Measurements from ENCODE around the gene MRFAP1.

The MRFAP1 gene

DNA sequence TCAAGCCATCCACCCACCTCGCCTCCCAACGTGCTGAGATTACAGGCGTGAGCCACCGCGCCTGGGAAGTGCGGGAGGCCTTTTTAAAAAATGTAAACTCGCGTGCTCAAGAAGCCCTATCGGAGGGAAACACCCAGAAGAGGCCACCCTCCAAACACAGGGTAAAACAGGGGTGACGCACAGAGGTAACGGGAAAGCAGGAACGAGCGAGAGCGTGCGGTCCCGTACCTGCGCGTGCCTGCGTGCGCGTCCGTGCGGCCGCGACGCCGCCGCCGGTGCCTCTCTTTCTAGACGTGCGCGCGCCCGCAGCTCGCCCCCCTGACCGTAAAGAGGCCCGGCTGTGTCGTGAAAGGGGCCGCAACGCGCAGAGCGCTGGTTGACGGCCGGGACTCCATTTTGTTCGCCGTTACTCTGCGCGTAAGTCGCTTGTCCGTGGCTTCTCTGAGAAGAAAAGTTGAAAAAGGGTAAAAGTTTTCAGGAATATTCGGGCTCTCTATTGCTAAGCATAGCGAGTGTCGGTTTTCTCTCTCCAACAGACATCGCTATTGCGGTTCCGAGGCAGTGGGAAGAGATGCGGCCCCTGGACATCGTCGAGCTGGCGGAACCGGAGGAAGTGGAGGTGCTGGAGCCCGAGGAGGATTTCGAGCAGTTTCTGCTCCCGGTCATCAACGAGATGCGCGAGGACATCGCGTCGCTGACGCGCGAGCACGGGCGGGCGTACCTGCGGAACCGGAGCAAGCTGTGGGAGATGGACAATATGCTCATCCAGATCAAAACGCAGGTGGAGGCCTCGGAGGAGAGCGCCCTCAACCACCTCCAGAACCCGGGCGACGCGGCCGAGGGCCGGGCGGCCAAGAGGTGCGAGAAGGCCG lies at the start of gene MRFAP1:
TSS of gene MRFAP1 (plus strand) at position 394 of the 872 bp plus-strand sequence. CDS start at position 572, 178 bp downstream.
- peak; percentile 95 for DNase-seq

DNA sequence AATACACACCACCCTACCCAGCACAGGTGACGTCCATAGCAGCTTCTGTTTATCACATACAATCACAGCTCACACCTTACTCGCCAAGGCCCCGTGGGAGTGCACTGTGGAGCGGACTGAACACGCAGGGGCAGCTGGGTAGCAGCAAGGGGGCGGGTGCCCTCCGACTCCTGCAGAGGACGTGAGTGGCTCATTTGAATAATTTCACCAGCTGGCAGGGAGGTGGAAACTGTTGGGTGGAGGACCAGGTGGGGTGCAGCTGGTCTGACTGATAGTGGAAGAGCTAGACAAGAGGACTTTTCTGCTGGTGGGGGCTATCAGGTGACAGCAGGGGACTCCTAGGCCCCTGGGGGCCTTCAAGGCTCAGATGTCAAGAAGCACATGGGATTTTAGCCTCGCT lies 49.2 kb upstream of the MRFAP1 start:
- peak in 1 of 2 donors; percentile 40 for DNase-seq

GRCh38 chr4:6591781-6592180 lies 48.7 kb upstream of the MRFAP1 start:
- DNase-seq, result no peak

GRCh38 chr4:6592804-6593563 lies 47.5 kb upstream of the MRFAP1 start:
- no peak for DNase-seq

- no peak for DNase-seq
Measured at GRCh38 chr4:6594341-6594740, 46.1 kb upstream of the MRFAP1 start.

GRCh38 chr4:6594826-6595355 lies 45.6 kb upstream of the MRFAP1 start:
- DNase-seq, result no peak

GRCh38 chr4:6595897-6596537 lies 44.5 kb upstream of the MRFAP1 start:
- DNase-seq, result no peak

DNA sequence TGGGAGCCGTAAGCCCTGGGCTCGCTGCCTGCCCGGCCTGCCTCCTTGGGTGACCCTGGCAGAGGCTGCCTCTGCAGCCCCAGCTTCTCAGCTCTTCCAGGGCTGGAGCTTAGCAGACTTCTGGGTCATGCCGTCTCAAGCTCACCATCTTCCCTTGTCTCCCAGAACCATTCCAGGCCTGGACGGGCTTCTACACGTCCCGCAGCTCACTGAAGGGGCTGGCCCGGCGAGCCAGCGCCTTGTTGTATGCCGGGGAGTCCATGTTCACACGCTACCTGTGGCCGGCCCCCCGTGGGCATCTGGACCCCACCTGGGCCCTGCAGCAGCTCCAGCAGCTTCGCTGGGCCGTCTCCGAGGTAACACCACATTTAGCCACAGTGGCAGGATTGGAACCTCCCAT lies 43.5 kb upstream of the MRFAP1 start:
- DNase-seq, result no peak

DNA sequence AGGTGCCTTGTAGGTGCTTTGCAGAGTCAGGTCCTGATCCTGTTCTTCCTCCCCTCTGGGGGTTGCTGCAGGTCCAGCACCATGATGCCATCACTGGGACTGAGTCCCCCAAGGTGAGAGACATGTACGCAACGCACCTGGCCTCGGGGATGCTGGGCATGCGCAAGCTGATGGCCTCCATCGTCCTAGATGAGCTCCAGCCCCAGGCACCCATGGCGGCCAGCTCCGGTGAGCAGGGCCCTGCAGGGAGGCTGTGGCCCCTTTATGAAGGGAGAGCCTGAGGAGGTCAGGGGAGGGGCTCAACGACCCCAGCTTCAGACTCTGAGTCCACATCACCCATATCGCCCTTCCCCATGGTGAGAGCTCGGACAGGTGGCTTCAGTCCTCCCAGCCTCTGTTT lies 42.4 kb upstream of the MRFAP1 start:
- no peak for DNase-seq

- DNase-seq, result no peak
Measured at GRCh38 chr4:6598641-6599040, 41.8 kb upstream of the MRFAP1 start.

DNA sequence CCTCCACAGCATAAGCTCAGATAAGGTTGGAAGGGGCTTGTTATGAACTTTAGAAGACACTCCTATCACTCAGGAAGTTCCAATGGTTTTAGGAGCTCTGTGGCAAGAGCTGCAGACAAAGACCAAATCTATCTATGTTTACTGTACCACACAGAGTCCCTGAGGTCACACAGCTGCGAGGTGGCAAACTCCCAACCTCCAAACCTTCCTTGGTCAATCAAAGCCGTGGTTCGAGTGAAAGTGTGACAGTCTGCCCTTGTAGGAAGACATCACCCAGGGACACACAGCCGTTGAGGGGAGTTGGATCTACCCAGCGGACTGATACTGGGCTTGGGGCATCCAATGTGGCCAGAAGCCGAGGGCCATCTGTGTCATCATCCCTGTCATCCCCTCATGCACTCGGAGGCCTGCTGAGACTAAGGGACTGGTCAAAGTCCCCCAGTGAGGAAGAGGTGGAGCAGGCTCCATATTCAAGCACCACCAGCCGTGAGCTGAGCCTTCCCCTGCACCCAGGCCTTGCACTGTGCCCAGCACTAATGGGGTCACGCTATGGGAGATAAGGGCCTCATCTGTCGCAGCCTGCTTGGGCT lies 38.7 kb upstream of the MRFAP1 start:
- DNase-seq, result no peak

DNA sequence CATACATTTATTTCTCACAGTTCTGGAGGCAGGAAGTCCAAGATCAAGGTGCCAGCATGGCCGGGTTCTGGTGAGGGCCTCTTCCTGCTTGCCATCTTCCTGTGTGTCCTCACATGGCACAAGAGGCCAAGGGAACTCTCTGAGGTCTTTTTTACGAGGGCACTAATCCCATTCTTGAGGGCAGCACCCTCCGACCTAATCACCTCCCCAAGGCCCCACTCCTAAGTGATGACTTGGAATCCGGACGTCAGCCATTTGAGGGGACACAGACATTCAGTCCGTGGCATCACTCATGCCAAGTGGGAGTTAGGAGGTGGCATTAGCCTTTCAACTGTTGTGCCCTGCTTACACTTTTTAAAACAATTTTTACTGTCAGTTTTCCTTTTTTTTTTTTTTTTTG lies 38.2 kb upstream of the MRFAP1 start:
- DNase-seq, result no peak

DNA sequence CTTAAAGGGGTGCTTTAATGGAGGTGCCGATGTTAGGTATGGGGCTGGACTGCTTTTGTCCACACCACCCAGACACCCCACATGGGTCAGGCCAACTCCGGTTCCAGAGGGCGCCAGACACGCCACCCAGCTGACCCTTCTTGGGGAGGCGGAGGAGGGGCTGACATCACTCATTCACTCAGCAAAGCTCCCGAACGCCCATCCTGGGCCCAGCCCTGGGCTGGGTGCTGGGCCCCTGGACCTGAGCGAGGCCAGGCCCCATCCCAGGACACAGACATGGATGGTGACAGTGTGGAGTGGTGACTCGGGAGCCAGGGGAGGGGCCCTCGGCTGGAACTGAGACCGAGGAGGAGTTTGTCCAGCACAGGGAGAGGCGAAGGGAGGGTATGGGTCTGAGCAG lies 37.4 kb upstream of the MRFAP1 start:
- no peak for DNase-seq

DNA sequence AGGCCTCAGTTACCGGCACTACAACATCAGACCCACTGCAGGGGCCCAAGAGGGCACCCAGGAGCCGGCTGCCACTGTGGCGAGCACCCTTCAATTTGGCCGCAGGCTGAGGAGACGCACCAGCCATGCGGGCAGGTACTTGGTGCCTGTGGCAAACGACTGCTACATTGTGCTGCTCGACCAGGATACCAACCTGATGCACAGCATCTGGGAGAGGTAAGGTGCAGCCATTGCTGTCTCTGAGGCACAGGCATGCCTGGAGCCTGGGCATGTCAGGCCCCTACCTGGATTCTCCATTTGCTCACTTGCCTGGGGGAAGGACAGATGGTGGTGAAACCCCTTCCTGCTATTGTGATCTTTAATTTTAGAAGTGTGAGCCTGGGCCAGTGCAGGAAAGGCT lies 35.4 kb upstream of the MRFAP1 start:
- no peak for DNase-seq

DNA sequence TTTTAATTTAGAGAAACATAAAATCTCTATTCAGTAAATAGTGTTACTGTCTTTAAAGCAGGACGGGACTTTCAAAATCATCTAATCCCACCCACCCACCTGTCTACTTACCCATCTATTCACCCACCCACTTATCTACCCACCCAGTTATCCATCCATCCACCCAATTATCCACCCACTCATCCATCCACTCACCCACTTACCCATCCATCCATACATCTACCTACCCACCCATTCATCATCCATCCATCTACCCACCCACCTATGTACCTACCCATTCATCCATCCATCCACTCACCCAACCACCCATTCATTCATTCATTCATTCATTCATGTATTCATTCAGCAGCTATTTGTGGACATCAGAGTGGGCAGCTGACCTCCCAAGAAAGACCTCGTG lies 34.9 kb upstream of the MRFAP1 start:
- DNase-seq, result no peak

GRCh38 chr4:6606465-6607235 lies 33.8 kb upstream of the MRFAP1 start:
- no peak for DNase-seq

- no peak for DNase-seq
Measured at GRCh38 chr4:6607368-6608055, 33.0 kb upstream of the MRFAP1 start.

DNA sequence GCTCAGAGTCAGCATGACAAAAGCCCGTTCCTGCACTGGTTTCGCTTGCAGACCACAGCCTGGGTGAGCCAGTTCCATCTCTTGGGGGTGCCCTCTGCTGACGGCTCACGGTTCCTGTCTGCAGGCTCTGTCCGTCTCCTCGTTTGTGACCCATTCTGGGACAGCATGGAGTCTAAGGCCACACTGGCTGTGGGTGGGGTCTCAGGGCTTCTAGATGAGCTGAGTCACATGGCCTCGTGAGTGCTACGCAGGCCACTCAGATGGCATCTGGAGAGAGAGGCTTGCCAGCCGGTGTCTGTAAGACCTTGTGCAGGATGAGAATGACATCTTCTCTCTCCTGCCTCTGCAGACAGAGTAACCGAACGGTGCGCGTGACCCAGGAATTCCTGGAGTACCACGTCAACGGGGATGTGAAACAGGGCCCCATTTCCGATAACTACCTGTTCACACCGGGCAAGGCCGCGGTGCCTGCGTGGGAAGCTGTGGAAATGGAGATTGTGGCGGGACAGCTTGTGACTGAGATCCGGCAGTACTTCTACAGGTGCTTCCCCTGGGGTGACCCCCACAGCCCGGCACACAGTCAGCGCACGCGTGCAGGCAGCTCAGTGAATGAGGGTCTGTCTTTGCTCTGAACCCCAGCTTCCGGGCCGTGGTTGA lies 31.6 kb upstream of the MRFAP1 start:
- no peak for DNase-seq

GRCh38 chr4:6609415-6610079 lies 30.9 kb upstream of the MRFAP1 start:
- DNase-seq, result no peak

DNA sequence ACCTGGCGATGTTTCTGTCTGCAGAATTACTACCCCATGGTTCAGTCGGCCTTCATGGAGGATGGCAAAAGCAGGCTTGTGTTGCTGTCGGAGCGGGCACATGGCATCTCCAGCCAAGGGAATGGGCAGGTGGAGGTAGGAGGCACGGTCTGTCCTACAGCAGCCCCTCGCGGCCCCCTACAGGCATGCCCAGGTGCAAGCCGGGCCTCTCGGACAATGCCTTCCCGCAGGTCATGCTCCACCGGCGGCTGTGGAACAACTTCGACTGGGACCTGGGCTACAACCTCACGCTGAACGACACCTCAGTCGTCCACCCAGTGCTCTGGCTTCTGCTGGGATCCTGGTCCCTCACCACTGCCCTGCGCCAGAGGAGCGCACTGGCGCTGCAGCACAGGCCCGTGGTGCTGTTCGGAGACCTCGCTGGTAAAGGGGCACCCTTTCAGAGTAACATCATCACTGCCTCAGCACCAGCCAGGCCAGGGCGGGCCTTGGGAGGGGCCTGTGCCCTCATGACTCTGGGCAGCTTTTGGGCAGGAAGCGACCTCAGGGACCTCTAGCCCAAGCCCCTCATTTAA lies 29.5 kb upstream of the MRFAP1 start:
- no peak for DNase-seq
